Measurements from ENCODE around the gene CD180.

The CD180 gene

DNA sequence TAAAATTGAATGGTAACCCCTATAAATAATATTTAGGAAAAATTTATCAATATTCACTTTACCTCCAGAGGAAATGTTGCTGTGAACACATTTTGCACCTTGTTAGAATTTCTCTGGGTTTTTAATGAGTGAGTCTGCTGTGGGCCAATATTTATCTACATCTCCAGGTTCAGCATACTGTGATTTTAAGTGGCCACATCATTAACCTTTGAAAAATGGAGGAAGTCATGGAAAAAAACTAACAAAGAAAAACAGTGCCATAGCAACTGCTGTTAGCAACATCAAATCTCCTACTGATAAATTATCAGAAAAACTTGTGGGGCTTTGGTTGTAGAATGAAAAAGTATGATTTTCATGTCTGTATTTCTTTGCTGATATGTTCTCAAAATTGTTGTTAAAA lies 55.0 kb downstream of the CD180 start:
- no peaks in the 10 kb centered on the region for H3K27me3 ChIP-seq (replicated peaks; ENCODE audit: insufficient read depth, low read length)
- no peaks in the 10 kb centered on the region for H3F3A ChIP-seq (ENCODE audit: insufficient read depth, low read length)
- TF ChIP-seq EZH2 (optimal IDR thresholded peaks at IDR 0.05; ENCODE audit: low read depth, low read length), result no peak
- TF ChIP-seq EZH2phosphoT487 (IDR thresholded peaks at IDR 0.05; ENCODE audit: low read length), result no peak
- TF ChIP-seq, protein P1, sequence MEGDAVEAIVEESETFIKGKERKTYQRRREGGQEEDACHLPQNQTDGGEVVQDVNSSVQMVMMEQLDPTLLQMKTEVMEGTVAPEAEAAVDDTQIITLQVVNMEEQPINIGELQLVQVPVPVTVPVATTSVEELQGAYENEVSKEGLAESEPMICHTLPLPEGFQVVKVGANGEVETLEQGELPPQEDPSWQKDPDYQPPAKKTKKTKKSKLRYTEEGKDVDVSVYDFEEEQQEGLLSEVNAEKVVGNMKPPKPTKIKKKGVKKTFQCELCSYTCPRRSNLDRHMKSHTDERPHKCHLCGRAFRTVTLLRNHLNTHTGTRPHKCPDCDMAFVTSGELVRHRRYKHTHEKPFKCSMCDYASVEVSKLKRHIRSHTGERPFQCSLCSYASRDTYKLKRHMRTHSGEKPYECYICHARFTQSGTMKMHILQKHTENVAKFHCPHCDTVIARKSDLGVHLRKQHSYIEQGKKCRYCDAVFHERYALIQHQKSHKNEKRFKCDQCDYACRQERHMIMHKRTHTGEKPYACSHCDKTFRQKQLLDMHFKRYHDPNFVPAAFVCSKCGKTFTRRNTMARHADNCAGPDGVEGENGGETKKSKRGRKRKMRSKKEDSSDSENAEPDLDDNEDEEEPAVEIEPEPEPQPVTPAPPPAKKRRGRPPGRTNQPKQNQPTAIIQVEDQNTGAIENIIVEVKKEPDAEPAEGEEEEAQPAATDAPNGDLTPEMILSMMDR (IDR thresholded peaks at IDR 0.05; ENCODE audit: low read length), result no peak
- no peak overlapping the region for H2AFZ ChIP-seq (ENCODE audit: low read length)
- H4K20me1 ChIP-seq (ENCODE audit: insufficient read depth, low read length), result no peaks in the 10 kb centered on the region
- no peaks in the 10 kb centered on the region for H3K9me2 ChIP-seq (replicated peaks; ENCODE audit: insufficient read depth, low read length)
- H3K27ac ChIP-seq (ENCODE audit: low read length), result no peak overlapping the region
- no peaks in the 10 kb centered on the region for H3K79me2 ChIP-seq (ENCODE audit: low read length)
- H3K9ac ChIP-seq (ENCODE audit: low read length), result no peak overlapping the region
- no peaks in the 10 kb centered on the region for H3K4me1 ChIP-seq (ENCODE audit: low read length)
- no peaks in the 10 kb centered on the region for H3K36me3 ChIP-seq (replicated peaks; ENCODE audit: insufficient read depth, low read length)
- DNase-seq, result no peak
- H3K9me3 ChIP-seq (replicated peaks; ENCODE audit: insufficient read depth, low read length), result no peaks in the 10 kb centered on the region
- no peak overlapping the region for H3K4me3 ChIP-seq (ENCODE audit: low read length)
- no peak overlapping the region for H3K4me2 ChIP-seq (ENCODE audit: low read depth, low read length)

DNA sequence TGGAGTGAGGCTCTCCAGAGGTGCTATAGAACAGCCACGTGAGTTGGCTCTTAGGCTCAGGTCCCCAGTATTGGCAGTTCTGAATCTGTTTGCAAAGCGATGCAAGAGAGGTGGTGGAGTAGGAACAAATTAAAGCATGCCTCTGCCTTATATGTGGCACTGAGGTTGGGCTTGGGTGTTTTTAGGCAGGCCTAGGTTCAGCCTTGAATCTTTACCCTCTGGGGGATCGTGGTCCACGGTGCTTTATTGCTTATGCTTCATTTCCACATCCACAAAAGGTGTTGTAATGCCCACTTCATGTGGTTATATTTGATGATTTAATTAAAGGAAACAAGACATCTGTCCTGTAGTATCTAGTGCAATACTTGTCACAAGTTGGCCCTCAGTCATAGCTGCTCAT lies 56.2 kb downstream of the CD180 start:
- Histone ChIP-seq H3K36me3 (replicated peaks; ENCODE audit: insufficient read depth, low read length) (no peaks in the 10 kb centered on the region), H3K4me3 (ENCODE audit: low read length) (no peak overlapping the region), H2AFZ (ENCODE audit: low read length) (no peak overlapping the region), H3K9ac (ENCODE audit: low read length) (no peak overlapping the region), H3K9me2 (replicated peaks; ENCODE audit: insufficient read depth, low read length) (no peaks in the 10 kb centered on the region), H4K20me1 (ENCODE audit: insufficient read depth, low read length) (no peaks in the 10 kb centered on the region), H3F3A (ENCODE audit: insufficient read depth, low read length) (no peaks in the 10 kb centered on the region), H3K4me1 (ENCODE audit: low read length) (no peaks in the 10 kb centered on the region), H3K27me3 (replicated peaks; ENCODE audit: insufficient read depth, low read length) (no peaks in the 10 kb centered on the region), H3K79me2 (ENCODE audit: low read length) (no peaks in the 10 kb centered on the region), H3K4me2 (ENCODE audit: low read depth, low read length) (no peak overlapping the region), H3K27ac (ENCODE audit: low read length) (no peak overlapping the region), H3K9me3 (replicated peaks; ENCODE audit: insufficient read depth, low read length) (no peaks in the 10 kb centered on the region)
- TF ChIP-seq EZH2 (optimal IDR thresholded peaks at IDR 0.05; ENCODE audit: low read depth, low read length) (no peak), EZH2phosphoT487 (IDR thresholded peaks at IDR 0.05; ENCODE audit: low read length) (no peak)
- TF ChIP-seq, protein P1 (IDR thresholded peaks at IDR 0.05; ENCODE audit: low read length), result no peak
- no peak for DNase-seq

DNA sequence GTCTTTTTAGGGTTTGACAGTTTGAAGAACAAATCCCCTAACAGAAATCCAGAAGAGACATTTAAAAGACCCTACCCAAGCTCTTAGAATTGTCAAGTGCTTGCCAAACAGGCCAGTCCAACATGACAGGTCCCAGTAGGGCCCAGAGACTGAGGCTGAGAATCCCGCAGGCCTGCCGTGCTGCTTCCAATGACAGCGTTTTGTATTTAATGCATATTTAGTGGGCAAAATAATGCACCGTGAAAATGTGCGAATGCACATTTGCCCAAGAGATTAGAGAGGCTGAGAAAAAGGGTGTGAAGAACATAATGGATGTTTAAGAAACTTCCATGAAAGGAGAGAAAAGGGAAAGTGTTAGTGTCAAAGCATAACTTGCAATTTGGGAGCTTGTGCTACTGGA lies 57.6 kb downstream of the CD180 start:
- Histone ChIP-seq H3K4me3 (ENCODE audit: low read length) (no peak overlapping the region), H4K20me1 (ENCODE audit: insufficient read depth, low read length) (no peaks in the 10 kb centered on the region), H3K9me2 (replicated peaks; ENCODE audit: insufficient read depth, low read length) (no peaks in the 10 kb centered on the region), H3F3A (ENCODE audit: insufficient read depth, low read length) (no peaks in the 10 kb centered on the region), H3K4me2 (ENCODE audit: low read depth, low read length) (no peak overlapping the region), H3K27me3 (replicated peaks; ENCODE audit: insufficient read depth, low read length) (no peaks in the 10 kb centered on the region), H3K4me1 (ENCODE audit: low read length) (no peaks in the 10 kb centered on the region), H3K27ac (ENCODE audit: low read length) (no peak overlapping the region), H3K79me2 (ENCODE audit: low read length) (no peaks in the 10 kb centered on the region), H3K9ac (ENCODE audit: low read length) (no peak overlapping the region), H3K36me3 (replicated peaks; ENCODE audit: insufficient read depth, low read length) (no peaks in the 10 kb centered on the region), H2AFZ (ENCODE audit: low read length) (no peak overlapping the region), H3K9me3 (replicated peaks; ENCODE audit: insufficient read depth, low read length) (no peaks in the 10 kb centered on the region)
- no peak for DNase-seq
- TF ChIP-seq EZH2 (optimal IDR thresholded peaks at IDR 0.05; ENCODE audit: low read depth, low read length) (no peak), EZH2phosphoT487 (IDR thresholded peaks at IDR 0.05; ENCODE audit: low read length) (no peak)
- TF ChIP-seq, protein P1 (IDR thresholded peaks at IDR 0.05; ENCODE audit: low read length), result no peak

All from MM.1S (cell line).